ENCODE data around the gene PRPF40B. TPM values are rescaled to one million over a fixed set of nuclear protein-coding genes. Genes with fewer than 3 reads are reported as not detected.

The PRPF40B gene
- total RNA-seq, result 1 to 10 TPM; 4.7 to 6.5 TPM
- polyA plus RNA-seq (2013, experiment 1 of 2), result 8.2 TPM
- polyA plus RNA-seq (2013, experiment 2 of 2), result 8.8 TPM
- 2.9 to 18.8 (median 10.7) reads per million in 172 experiments for total RNA-seq

- ATAC-seq (ENCODE audit: poor library complexity) (peak; percentile 76), DNase-seq (peak; percentile 70 to 93 (median 84))
- Histone ChIP-seq H3K4me3 (ENCODE audit: low read length) (peak within 1 kb of the TSS; percentile 70), H3K36me3 (ENCODE audit: insufficient read depth, low read length) (no peaks in the 10 kb centered on the region), H3K27me3 (ENCODE audit: control insufficient read depth in 1 of 2, insufficient read depth in 2 of 2, low read length in 2 of 2) (no peaks in the 10 kb centered on the region), H3K4me1 (ENCODE audit: insufficient read depth, low read length) (peaks cover 29% of the 10 kb centered on the region), H3K27ac (ENCODE audit: low read depth in 1 of 2, low read length in 2 of 2) (peak within 1 kb of the TSS; percentile 58 to 66), H3K9me3 (ENCODE audit: control insufficient read depth in 1 of 2, insufficient read depth in 1 of 2, low read length in 2 of 2) (no peaks in the 10 kb centered on the region)
- CTCF ChIA-PET, result interaction anchor here (0.6 to 3.1 kb wide), 29 partner anchors 9 to 488 kb away, joined by 3 to 26 read pairs (median 4); partner anchors contain the start of genes COX14, DNAJC22, FMNL3 and MCRS1
- TF ChIP-seq CTCF (IDR thresholded peaks at IDR 0.05), result peak; percentile 23
- H3K4me3 Mint-ChIP-seq, result peak within 1 kb of the TSS; percentile 92
- intact Hi-C loops (cut with DNase I, micrococcal nuclease), result loop anchor here (1.0 to 10.0 kb wide), 6 partner anchors 43 to 661 kb away; partner anchors contain the start of genes LIMA1 (in 1 of the 2), MCRS1 (in 1 of the 2) and NCKAP5L (in 1 of the 2)
- POLR2A ChIA-PET, result interaction anchor here (0.7 to 3.0 kb wide), 19 partner anchors 9 to 489 kb away, joined by 3 to 34 read pairs (median 7); partner anchors contain the start of genes BCDIN3D, COX14, FAM186B and MCRS1
- H3K9me3 Mint-ChIP-seq, result no peaks in the 10 kb centered on the region
- H3K36me3 Mint-ChIP-seq (ENCODE audit: low read depth), result no peaks in the 10 kb centered on the region
- H3K4me1 Mint-ChIP-seq (ENCODE audit: low read depth), result peaks cover 30% of the 10 kb centered on the region
- H3K27me3 Mint-ChIP-seq, result peaks cover 6% of the 10 kb centered on the region
- H3K27ac Mint-ChIP-seq, result peak within 1 kb of the TSS; percentile 92
Observed at GRCh38 chr12:49623142-49623904, at the start of gene PRPF40B. Gene PRPF40B (plus strand): TSS chr12:49623561. CDS start chr12:49623591, 30 bp downstream.

DNA sequence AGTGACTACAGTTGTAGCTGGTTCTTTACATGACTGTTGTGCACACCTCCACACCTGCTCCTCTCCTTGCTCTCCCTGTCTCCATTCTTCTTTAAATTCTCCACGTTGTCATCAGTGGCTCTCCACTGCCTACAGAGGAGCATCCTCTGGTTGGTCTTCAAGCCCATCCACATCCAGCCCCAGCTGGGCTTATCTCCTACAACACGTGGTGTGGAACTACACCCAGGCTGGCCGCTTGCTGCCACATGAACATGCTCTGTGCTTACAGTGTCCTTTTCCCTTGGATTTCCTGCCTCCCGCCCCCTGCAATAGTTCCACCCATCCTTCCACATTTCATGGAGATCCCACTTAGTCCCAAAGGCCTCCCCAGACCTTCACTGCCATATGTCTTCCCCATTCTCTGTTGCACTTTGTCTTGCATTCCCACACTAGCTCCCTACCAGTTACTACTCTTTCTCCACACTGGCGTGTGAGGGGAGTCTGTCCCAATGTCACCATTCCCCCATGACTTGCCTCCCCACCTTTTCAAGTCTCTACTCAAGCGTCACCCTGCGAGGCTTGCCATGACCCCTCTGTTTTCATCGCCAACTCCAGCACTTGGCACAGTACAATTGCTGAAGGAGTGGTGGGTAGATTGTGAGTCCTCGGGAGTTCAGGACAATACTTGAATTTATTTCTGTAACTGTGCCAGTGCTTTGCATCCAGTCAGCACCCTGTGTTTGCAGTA, 45.6 kb upstream of the PRPF40B start:
- Histone ChIP-seq H3K4me3 (ENCODE audit: low read length) (no peak overlapping the region), H3K27ac (ENCODE audit: low read depth in 1 of 2, low read length in 2 of 2) (no peak overlapping the region), H3K9me3 (ENCODE audit: control insufficient read depth in 1 of 2, insufficient read depth in 1 of 2, low read length in 2 of 2) (no peaks in the 10 kb centered on the region), H3K27me3 (ENCODE audit: control insufficient read depth in 1 of 2, insufficient read depth in 2 of 2, low read length in 2 of 2) (no peaks in the 10 kb centered on the region), H3K36me3 (ENCODE audit: insufficient read depth, low read length) (peaks cover 9% of the 10 kb centered on the region), H3K4me1 (ENCODE audit: insufficient read depth, low read length) (peaks cover 9% of the 10 kb centered on the region)
- Mint-ChIP-seq H3K27me3 (no peaks in the 10 kb centered on the region), H3K36me3 (ENCODE audit: low read depth) (peaks cover 25% of the 10 kb centered on the region), H3K27ac (no peak overlapping the region), H3K4me1 (ENCODE audit: low read depth) (peaks cover 6% of the 10 kb centered on the region), H3K9me3 (no peaks in the 10 kb centered on the region), H3K4me3 (no peak overlapping the region)
- no peak for DNase-seq
- TF ChIP-seq CTCF (IDR thresholded peaks at IDR 0.05), result no peak
- intact Hi-C loops (cut with DNase I, micrococcal nuclease), result no loop called here
- ATAC-seq (ENCODE audit: poor library complexity), result no peak
- POLR2A ChIA-PET, result no interaction called here
- CTCF ChIA-PET, result interaction anchor here (1.3 kb wide), 1 partner anchor 46 kb away, joined by 3 read pairs; the partner anchor contains the start of gene PRPF40B

- ATAC-seq (ENCODE audit: poor library complexity) (no peak), DNase-seq (no peak)
- Histone ChIP-seq H3K27ac (ENCODE audit: low read depth in 1 of 2, low read length in 2 of 2) (no peak overlapping the region), H3K4me3 (ENCODE audit: low read length) (no peak overlapping the region), H3K27me3 (ENCODE audit: control insufficient read depth in 1 of 2, insufficient read depth in 2 of 2, low read length in 2 of 2) (no peaks in the 10 kb centered on the region), H3K36me3 (ENCODE audit: insufficient read depth, low read length) (peaks cover 10% of the 10 kb centered on the region), H3K4me1 (ENCODE audit: insufficient read depth, low read length) (peaks cover 9% of the 10 kb centered on the region), H3K9me3 (ENCODE audit: control insufficient read depth in 1 of 2, insufficient read depth in 1 of 2, low read length in 2 of 2) (no peaks in the 10 kb centered on the region)
- ChIA-PET POLR2A (no interaction called here), CTCF (interaction anchor here (3.3 kb wide), 1 partner anchor 221 kb away, joined by 20 read pairs; no protein-coding TSS in a partner anchor)
- Mint-ChIP-seq H3K27ac (no peak overlapping the region), H3K4me1 (ENCODE audit: low read depth) (peaks cover 6% of the 10 kb centered on the region), H3K9me3 (no peaks in the 10 kb centered on the region), H3K36me3 (ENCODE audit: low read depth) (peaks cover 27% of the 10 kb centered on the region), H3K27me3 (no peaks in the 10 kb centered on the region), H3K4me3 (no peak overlapping the region)
- no peak for TF ChIP-seq CTCF (IDR thresholded peaks at IDR 0.05)
- intact Hi-C loops (cut with DNase I, micrococcal nuclease), result no loop called here
Observed at GRCh38 chr12:49578471-49579112, 44.8 kb upstream of the PRPF40B start.
